Measurements from ENCODE around the gene SEC14L3.

DNA sequence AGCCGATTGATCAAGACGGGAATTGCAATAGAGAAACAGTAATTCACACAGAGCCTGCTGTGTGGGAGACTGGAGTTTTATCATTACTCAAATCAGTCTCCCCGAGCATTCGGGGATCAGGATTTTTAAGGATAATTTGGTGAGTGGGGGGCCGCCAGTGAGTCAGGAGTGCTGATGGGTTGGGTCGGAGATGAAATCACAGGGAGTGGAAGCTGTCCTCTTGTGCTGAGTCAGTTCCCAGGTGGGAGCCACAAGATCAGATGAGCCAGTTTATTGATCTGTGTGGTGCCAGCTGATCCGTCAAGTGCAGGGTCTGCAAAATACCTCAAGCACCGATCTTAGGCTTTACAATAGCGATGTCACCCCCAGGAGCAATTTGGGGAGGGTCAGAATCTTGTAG lies 30.7 kb downstream of the SEC14L3 start:
- TF ChIP-seq, protein P1, sequence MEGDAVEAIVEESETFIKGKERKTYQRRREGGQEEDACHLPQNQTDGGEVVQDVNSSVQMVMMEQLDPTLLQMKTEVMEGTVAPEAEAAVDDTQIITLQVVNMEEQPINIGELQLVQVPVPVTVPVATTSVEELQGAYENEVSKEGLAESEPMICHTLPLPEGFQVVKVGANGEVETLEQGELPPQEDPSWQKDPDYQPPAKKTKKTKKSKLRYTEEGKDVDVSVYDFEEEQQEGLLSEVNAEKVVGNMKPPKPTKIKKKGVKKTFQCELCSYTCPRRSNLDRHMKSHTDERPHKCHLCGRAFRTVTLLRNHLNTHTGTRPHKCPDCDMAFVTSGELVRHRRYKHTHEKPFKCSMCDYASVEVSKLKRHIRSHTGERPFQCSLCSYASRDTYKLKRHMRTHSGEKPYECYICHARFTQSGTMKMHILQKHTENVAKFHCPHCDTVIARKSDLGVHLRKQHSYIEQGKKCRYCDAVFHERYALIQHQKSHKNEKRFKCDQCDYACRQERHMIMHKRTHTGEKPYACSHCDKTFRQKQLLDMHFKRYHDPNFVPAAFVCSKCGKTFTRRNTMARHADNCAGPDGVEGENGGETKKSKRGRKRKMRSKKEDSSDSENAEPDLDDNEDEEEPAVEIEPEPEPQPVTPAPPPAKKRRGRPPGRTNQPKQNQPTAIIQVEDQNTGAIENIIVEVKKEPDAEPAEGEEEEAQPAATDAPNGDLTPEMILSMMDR (IDR thresholded peaks at IDR 0.05), result no peak
- no peak for TF ChIP-seq POLR2AphosphoS5 (IDR thresholded peaks at IDR 0.05)
- TF ChIP-seq EP300 (IDR thresholded peaks at IDR 0.05; ENCODE audit: low read depth), result no peak
- TF ChIP-seq POLR2A (IDR thresholded peaks at IDR 0.05), result no peak
